ENCODE measurements around the gene UBE4A. TPM values are rescaled to one million over a fixed set of nuclear protein-coding genes. Genes with fewer than 3 reads are reported as not detected.

Gene UBE4A
- total and polyA plus RNA-seq, 2 donors (not counting 1 experiment from before 2014, with no cell fraction given) = 21.8 to 37.0 TPM

DNA sequence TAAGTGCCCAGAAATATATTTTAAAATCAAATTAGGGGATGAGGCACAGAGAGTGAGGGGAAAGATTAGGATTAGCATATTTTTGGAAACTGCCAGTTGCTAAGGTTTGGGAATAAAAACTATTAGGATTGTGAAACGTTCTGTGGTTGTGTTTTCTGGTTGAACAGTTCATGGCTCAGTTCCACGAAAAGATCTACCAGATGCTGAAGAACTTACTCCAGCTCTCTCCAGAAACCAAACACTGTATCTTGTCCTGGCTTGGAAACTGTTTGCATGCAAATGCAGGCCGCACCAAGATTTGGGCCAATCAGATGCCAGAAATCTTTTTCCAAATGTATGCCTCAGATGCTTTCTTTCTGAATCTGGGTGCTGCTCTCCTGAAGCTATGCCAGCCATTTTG is 15.3 kb downstream of the UBE4A start:
- H3K36me3 ChIP-seq (ENCODE audit: control insufficient read depth, insufficient read depth, low read length) = peaks cover 7% of the 10 kb centered on the region

DNA sequence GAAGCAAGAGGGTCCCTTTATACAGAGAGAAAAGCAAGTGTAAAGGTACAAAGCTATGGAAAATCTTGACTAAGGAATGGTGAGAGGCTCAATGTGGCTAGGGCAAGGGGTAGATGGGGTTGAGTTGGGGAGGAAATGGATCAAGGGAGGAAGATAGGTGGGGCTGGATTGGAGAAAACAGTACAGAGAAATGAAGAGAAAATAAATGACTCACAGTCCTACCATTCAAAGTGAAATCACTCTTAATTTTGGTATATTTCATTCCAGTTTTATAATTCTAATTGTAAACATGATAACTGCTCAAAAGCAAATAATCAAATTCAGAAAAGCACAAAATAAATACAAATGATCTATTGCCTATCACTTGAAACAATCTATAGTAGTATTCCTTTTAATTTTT is 16.6 kb downstream of the UBE4A start:
- DNase-seq (ENCODE audit: low read depth in 2 of 2) = no peak
- H3K9ac ChIP-seq (ENCODE audit: insufficient read depth, low read length) = no peak overlapping the region
- H3K4me2 ChIP-seq (ENCODE audit: extremely low read depth, insufficient read depth, low read length) = no peak overlapping the region
- peaks cover 6% of the 10 kb centered on the region for H3K36me3 ChIP-seq (ENCODE audit: control insufficient read depth, insufficient read depth, low read length)
- H3K4me1 ChIP-seq (ENCODE audit: control insufficient read depth, extremely low read depth, insufficient read depth, low read length) = no peaks in the 10 kb centered on the region
- H4K20me1 ChIP-seq (ENCODE audit: control insufficient read depth, extremely low read depth, insufficient read depth, low read length) = no peaks in the 10 kb centered on the region
- no peaks in the 10 kb centered on the region for H3K27me3 ChIP-seq (ENCODE audit: control insufficient read depth, insufficient read depth, low read length)
- H3K27ac ChIP-seq (ENCODE audit: insufficient read depth, low read length) = no peak overlapping the region
- TF ChIP-seq, protein P1, sequence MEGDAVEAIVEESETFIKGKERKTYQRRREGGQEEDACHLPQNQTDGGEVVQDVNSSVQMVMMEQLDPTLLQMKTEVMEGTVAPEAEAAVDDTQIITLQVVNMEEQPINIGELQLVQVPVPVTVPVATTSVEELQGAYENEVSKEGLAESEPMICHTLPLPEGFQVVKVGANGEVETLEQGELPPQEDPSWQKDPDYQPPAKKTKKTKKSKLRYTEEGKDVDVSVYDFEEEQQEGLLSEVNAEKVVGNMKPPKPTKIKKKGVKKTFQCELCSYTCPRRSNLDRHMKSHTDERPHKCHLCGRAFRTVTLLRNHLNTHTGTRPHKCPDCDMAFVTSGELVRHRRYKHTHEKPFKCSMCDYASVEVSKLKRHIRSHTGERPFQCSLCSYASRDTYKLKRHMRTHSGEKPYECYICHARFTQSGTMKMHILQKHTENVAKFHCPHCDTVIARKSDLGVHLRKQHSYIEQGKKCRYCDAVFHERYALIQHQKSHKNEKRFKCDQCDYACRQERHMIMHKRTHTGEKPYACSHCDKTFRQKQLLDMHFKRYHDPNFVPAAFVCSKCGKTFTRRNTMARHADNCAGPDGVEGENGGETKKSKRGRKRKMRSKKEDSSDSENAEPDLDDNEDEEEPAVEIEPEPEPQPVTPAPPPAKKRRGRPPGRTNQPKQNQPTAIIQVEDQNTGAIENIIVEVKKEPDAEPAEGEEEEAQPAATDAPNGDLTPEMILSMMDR (conservative IDR thresholded peaks at IDR 0.05 in 1 of 2, IDR thresholded peaks at IDR 0.05 in 1 of 2; ENCODE audit: low read depth in 1 of 2, low read length in 2 of 2) = no peak
- TF ChIP-seq EZH2 (IDR thresholded peaks at IDR 0.05; ENCODE audit: low read length, missing control alignments) = no peak
- no peak overlapping the region for H2AFZ ChIP-seq (ENCODE audit: low read length)
- no peak overlapping the region for H3K4me3 ChIP-seq (replicated peaks in 1 of 4; ENCODE audit: control extremely low read depth in 1 of 4, insufficient read depth in 1 of 4, low read depth in 3 of 4, low read length in 4 of 4)
- H3K9me3 ChIP-seq (ENCODE audit: control insufficient read depth, insufficient read depth, low read depth, low read length) = no peaks in the 10 kb centered on the region
- no peaks in the 10 kb centered on the region for H3K79me2 ChIP-seq (ENCODE audit: control insufficient read depth, insufficient read depth, low read length)

More for the DNA sequence above, 15.3 kb downstream of the UBE4A start:
- no peak overlapping the region for H3K27ac ChIP-seq (ENCODE audit: insufficient read depth, low read length)
- no peak overlapping the region for H2AFZ ChIP-seq (ENCODE audit: low read length)
- H3K9ac ChIP-seq (ENCODE audit: insufficient read depth, low read length) = no peak overlapping the region
- H4K20me1 ChIP-seq (ENCODE audit: control insufficient read depth, extremely low read depth, insufficient read depth, low read length) = no peaks in the 10 kb centered on the region
- no peak overlapping the region for H3K4me2 ChIP-seq (ENCODE audit: extremely low read depth, insufficient read depth, low read length)
- no peaks in the 10 kb centered on the region for H3K27me3 ChIP-seq (ENCODE audit: control insufficient read depth, insufficient read depth, low read length)
- H3K4me3 ChIP-seq (replicated peaks in 1 of 4; ENCODE audit: control extremely low read depth in 1 of 4, insufficient read depth in 1 of 4, low read depth in 3 of 4, low read length in 4 of 4) = no peak overlapping the region
- no peaks in the 10 kb centered on the region for H3K79me2 ChIP-seq (ENCODE audit: control insufficient read depth, insufficient read depth, low read length)
- no peaks in the 10 kb centered on the region for H3K4me1 ChIP-seq (ENCODE audit: control insufficient read depth, extremely low read depth, insufficient read depth, low read length)
- no peaks in the 10 kb centered on the region for H3K9me3 ChIP-seq (ENCODE audit: control insufficient read depth, insufficient read depth, low read depth, low read length)
- no peak for TF ChIP-seq EZH2 (IDR thresholded peaks at IDR 0.05; ENCODE audit: low read length, missing control alignments)
- TF ChIP-seq, protein P1 (conservative IDR thresholded peaks at IDR 0.05 in 1 of 2, IDR thresholded peaks at IDR 0.05 in 1 of 2; ENCODE audit: low read depth in 1 of 2, low read length in 2 of 2) = no peak
- peak in 1 of 2 donors; percentile 5 for DNase-seq (ENCODE audit: low read depth in 2 of 2)

DNA sequence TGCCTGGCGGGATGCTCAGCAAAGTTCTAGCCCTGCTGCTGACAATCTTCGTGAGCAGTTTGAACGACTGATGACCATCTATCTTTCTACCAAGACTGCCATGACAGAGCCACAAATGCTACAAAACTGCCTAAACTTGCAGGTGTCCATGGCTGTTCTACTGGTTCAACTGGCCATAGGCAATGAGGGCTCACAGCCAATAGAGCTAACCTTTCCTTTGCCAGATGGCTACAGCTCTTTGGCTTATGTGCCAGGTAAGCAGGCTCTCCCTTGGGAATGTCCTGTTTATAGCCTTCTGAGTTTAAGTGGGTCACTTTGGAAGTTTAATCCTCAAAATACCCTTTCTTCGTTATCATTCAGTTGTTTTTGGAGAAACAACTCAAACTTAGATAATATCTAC is 20.1 kb downstream of the UBE4A start:
- Histone ChIP-seq H3K4me1 (ENCODE audit: control insufficient read depth, extremely low read depth, insufficient read depth, low read length) (no peaks in the 10 kb centered on the region), H3K27me3 (ENCODE audit: control insufficient read depth, insufficient read depth, low read length) (no peaks in the 10 kb centered on the region), H4K20me1 (ENCODE audit: control insufficient read depth, extremely low read depth, insufficient read depth, low read length) (no peaks in the 10 kb centered on the region), H3K4me2 (ENCODE audit: extremely low read depth, insufficient read depth, low read length) (no peak overlapping the region), H3K27ac (ENCODE audit: insufficient read depth, low read length) (no peak overlapping the region), H3K9ac (ENCODE audit: insufficient read depth, low read length) (no peak overlapping the region), H2AFZ (ENCODE audit: low read length) (no peak overlapping the region), H3K9me3 (ENCODE audit: control insufficient read depth, insufficient read depth, low read depth, low read length) (no peaks in the 10 kb centered on the region), H3K4me3 (replicated peaks in 1 of 4; ENCODE audit: control extremely low read depth in 1 of 4, insufficient read depth in 1 of 4, low read depth in 3 of 4, low read length in 4 of 4) (no peak overlapping the region), H3K79me2 (ENCODE audit: control insufficient read depth, insufficient read depth, low read length) (no peaks in the 10 kb centered on the region), H3K36me3 (ENCODE audit: control insufficient read depth, insufficient read depth, low read length) (peaks cover 6% of the 10 kb centered on the region)
- TF ChIP-seq EZH2 (IDR thresholded peaks at IDR 0.05; ENCODE audit: low read length, missing control alignments) = no peak
- TF ChIP-seq, protein P1 (conservative IDR thresholded peaks at IDR 0.05 in 1 of 2, IDR thresholded peaks at IDR 0.05 in 1 of 2; ENCODE audit: low read depth in 1 of 2, low read length in 2 of 2) = no peak
- DNase-seq (ENCODE audit: low read depth in 2 of 2) = no peak

All from fibroblast of lung (primary cell).